HL-60 (cell line): Measurements from ENCODE around the gene ANXA3.

Experiments
- DNase-seq, 2 experiments: peaks; one replicate each; pipeline ENCODE4 v3.0.0-alpha.2; 2010 to 2020; ENCODE audit warnings: low read depth in 1 of 2, low spot score in 1 of 2
- H3K27ac ChIP-seq: fragments of 250-450 bp; sonication (Bioruptor Pico); replicated peaks from 2 replicates; pipeline ENCODE4 v1.5.1; 2020; ENCODE audit warnings: mild to moderate bottlenecking, moderate library complexity
- H3K27me3 ChIP-seq: fragments of 250-450 bp; sonication (Bioruptor Pico); 2 replicates; pipeline ENCODE4 v1.5.1; 2021; ENCODE audit warnings: mild to moderate bottlenecking, moderate library complexity; ENCODE audit not compliant: insufficient read depth, poor library complexity, severe bottlenecking
- H3K4me3 ChIP-seq: replicated peaks from 2 replicates; pipeline ENCODE4 v1.5.1; 2011; ENCODE audit warnings: mild to moderate bottlenecking, control low read depth, low read length; ENCODE audit not compliant: insufficient read depth
- GABPA ChIP-seq: IDR thresholded peaks from 2 replicates; pipeline ENCODE4 v1.6.1; 2012; ENCODE audit warnings: low read depth
- POLR2AphosphoS5 ChIP-seq: IDR thresholded peaks from 2 replicates; pipeline ENCODE4 v1.6.1; 2012; ENCODE audit warnings: low read depth
- REST ChIP-seq: IDR thresholded peaks from 2 replicates; pipeline ENCODE4 v1.6.1; 2012; ENCODE audit warnings: low read depth; ENCODE audit not compliant: insufficient replicate concordance
- SPI1 ChIP-seq: IDR thresholded peaks from 2 replicates; pipeline ENCODE4 v1.6.1; 2012; ENCODE audit warnings: low read depth, mild to moderate bottlenecking, borderline replicate concordance
- TF ChIP-seq, protein P1 (sequence below): IDR thresholded peaks from one replicate; pipeline ENCODE4 v1.5.1; 2011; ENCODE audit warnings: low read length, control low read depth, inconsistent platforms; ENCODE audit not compliant: insufficient read depth

ANXA3 gene

GRCh38 chr4:78533854-78534253 lies 17.7 kb upstream of the ANXA3 start:
- TF ChIP-seq, protein P1, sequence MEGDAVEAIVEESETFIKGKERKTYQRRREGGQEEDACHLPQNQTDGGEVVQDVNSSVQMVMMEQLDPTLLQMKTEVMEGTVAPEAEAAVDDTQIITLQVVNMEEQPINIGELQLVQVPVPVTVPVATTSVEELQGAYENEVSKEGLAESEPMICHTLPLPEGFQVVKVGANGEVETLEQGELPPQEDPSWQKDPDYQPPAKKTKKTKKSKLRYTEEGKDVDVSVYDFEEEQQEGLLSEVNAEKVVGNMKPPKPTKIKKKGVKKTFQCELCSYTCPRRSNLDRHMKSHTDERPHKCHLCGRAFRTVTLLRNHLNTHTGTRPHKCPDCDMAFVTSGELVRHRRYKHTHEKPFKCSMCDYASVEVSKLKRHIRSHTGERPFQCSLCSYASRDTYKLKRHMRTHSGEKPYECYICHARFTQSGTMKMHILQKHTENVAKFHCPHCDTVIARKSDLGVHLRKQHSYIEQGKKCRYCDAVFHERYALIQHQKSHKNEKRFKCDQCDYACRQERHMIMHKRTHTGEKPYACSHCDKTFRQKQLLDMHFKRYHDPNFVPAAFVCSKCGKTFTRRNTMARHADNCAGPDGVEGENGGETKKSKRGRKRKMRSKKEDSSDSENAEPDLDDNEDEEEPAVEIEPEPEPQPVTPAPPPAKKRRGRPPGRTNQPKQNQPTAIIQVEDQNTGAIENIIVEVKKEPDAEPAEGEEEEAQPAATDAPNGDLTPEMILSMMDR, result no peak
- TF ChIP-seq SPI1 (no peak), POLR2AphosphoS5 (no peak), GABPA (no peak), REST (no peak)

GRCh38 chr4:78534286-78534955 lies 17.1 kb upstream of the ANXA3 start:
- no peak overlapping the region for H3K4me3 ChIP-seq
- TF ChIP-seq, protein P1, result no peak
- no peak for TF ChIP-seq SPI1
- no peak for TF ChIP-seq POLR2AphosphoS5
- no peak for TF ChIP-seq GABPA
- TF ChIP-seq REST, result no peak
- no peaks in the 10 kb centered on the region for H3K27me3 ChIP-seq
- H3K27ac ChIP-seq, result no peak overlapping the region
- no peak for DNase-seq

More at GRCh38 chr4:78533854-78534253, 17.7 kb upstream of the ANXA3 start:
- Histone ChIP-seq H3K27ac (no peak overlapping the region), H3K27me3 (no peaks in the 10 kb centered on the region), H3K4me3 (no peak overlapping the region)
- DNase-seq, result no peak

DNA sequence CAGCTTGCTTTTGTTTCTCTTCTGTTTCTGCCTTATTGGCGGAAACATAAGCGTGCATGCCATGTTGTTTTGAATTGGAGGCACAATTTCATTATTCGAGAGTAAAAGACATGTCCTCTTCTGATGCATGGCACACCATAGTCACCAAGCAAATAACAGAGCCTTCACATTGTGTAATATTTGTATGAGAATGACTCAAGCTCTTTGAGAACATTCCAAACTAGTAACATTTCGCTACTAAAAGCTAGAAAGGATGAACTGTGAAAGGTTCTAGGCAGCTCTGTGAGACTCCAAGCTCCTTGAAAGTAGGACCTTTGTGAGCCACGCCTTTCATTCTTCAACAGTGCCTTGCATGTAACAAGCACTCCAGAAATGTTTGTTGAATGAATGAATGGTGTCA lies 9.2 kb upstream of the ANXA3 start:
- Histone ChIP-seq H3K27me3 (no peaks in the 10 kb centered on the region), H3K4me3 (no peak overlapping the region), H3K27ac (no peak overlapping the region)
- TF ChIP-seq POLR2AphosphoS5, result no peak
- TF ChIP-seq SPI1, result no peak
- TF ChIP-seq, protein P1, result no peak
- TF ChIP-seq GABPA, result no peak
- TF ChIP-seq REST, result no peak
- DNase-seq, result no peak
